Breast epithelium (tissue), 3 donors: Measurements from ENCODE around the gene MICALL2.

Source experiments
- CTCF ChIP-seq, 3 donors: fragments of 450-650 bp; IDR thresholded peaks; one replicate each; pipeline ENCODE4 v1.5.1; 2016 to 2017; ENCODE audit warnings: antibody characterized with exemption in 3 of 3, mild to moderate bottlenecking in 3 of 3, moderate library complexity in 3 of 3
- POLR2A ChIP-seq: fragments of 450-650 bp; IDR thresholded peaks from one replicate; pipeline ENCODE4 v1.6.1; 2016; ENCODE audit warnings: antibody characterized with exemption, mild to moderate bottlenecking, moderate library complexity
- POLR2AphosphoS5 ChIP-seq, 3 donors: sonication (generic); formaldehyde crosslinking; IDR thresholded peaks; one replicate each; pipeline ENCODE4 v1.6.1; 2017; ENCODE audit warnings: antibody characterized with exemption in 3 of 3

GRCh38 chr7:1496531-1497292 is 37.4 kb upstream of the MICALL2 start:
- no peak for TF ChIP-seq CTCF (IDR thresholded peaks at IDR 0.05)
- TF ChIP-seq POLR2AphosphoS5 (IDR thresholded peaks at IDR 0.05): no peak
- no peak for TF ChIP-seq POLR2A
